ENCODE data around the gene METTL15. TPM values are rescaled to one million over a fixed set of nuclear protein-coding genes. Genes with fewer than 3 reads are reported as not detected.

The METTL15 gene
- total and polyA plus RNA-seq, 2 of the 8 experiments (the other 6 are each of a cell fraction or from before 2014, with no cell fraction given) = 5.4 to 10.5 TPM

DNA sequence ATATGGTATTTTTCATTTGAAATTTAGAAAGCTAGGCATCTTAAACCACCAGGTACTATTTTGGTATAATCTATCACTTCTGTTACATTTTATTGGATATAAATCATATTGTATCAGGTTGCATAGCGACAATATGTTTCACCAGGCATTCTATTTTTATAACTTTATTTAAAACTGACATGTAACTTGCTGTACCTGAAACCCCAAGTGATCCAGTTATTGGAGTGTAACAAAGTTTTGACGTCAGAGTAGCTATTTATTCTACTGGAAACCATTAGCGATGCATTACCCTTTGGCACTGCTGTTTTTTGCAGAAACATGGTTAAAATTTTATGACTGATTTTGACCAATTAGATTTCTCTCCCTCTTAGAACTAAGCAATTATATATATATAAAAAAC, 160.7 kb downstream of the METTL15 start:
- Histone ChIP-seq H3K79me1 (ENCODE audit: low read depth, low read length) (no peaks in the 10 kb centered on the region), H3K79me2 (ENCODE audit: control insufficient read depth in 1 of 2, insufficient read depth in 2 of 2, low read length in 2 of 2) (no peaks in the 10 kb centered on the region), H2AK5ac (ENCODE audit: low read depth, low read length) (no peak overlapping the region), H4K8ac (ENCODE audit: extremely low read depth, insufficient read depth, low read length) (no peak overlapping the region), H3K27me3 (replicated peaks in 1 of 4; ENCODE audit: control insufficient read depth in 3 of 4, extremely low read depth in 1 of 4, insufficient read depth in 3 of 4, low read length in 3 of 4) (no peaks in the 10 kb centered on the region), H4K5ac (ENCODE audit: insufficient read length, low read depth, low read length) (no peak overlapping the region), H3K4me3 (ENCODE audit: extremely low read depth in 1 of 4, insufficient read depth in 2 of 4, low read depth in 3 of 4, low read length in 4 of 4) (no peak overlapping the region), H2BK15ac (ENCODE audit: low read length) (no peak overlapping the region), H3K27ac (ENCODE audit: low read depth, low read length) (no peak overlapping the region), H2BK120ac (replicated peaks; ENCODE audit: low read depth, low read length) (no peak overlapping the region), H4K91ac (replicated peaks; ENCODE audit: insufficient read length, low read length) (no peak overlapping the region), H3K36me3 (ENCODE audit: control insufficient read depth in 2 of 4, insufficient read depth in 4 of 4, low read length in 3 of 4) (no peaks in the 10 kb centered on the region), H3K9me3 (ENCODE audit: insufficient read depth in 2 of 2, low read depth in 1 of 2, low read length in 1 of 2) (no peaks in the 10 kb centered on the region), H2BK20ac (ENCODE audit: low read length) (no peak overlapping the region), H3K9ac (replicated peaks in 1 of 4; ENCODE audit: extremely low read depth in 1 of 4, low read depth in 3 of 4, low read length in 3 of 4) (no peak overlapping the region), H2AFZ (ENCODE audit: low read length) (no peak overlapping the region), H4K20me1 (replicated peaks in 1 of 2; ENCODE audit: control insufficient read depth in 1 of 2, insufficient read depth in 2 of 2, low read length in 2 of 2) (no peaks in the 10 kb centered on the region), H3K23ac (ENCODE audit: insufficient read length) (no peak overlapping the region), H3K23me2 (ENCODE audit: low read depth, low read length) (no peaks in the 10 kb centered on the region), H2BK12ac (ENCODE audit: low read depth, low read length) (no peak overlapping the region), H3K18ac (ENCODE audit: extremely low read depth, low read length) (no peak overlapping the region), H3K14ac (ENCODE audit: insufficient read length) (no peak overlapping the region), H3K4ac (replicated peaks; ENCODE audit: insufficient read length, low read depth, low read length) (no peak overlapping the region), H2BK5ac (ENCODE audit: low read depth, low read length) (no peak overlapping the region), H3K4me2 (ENCODE audit: insufficient read depth in 1 of 2, low read depth in 2 of 2, low read length in 2 of 2) (no peak overlapping the region), H3K56ac (replicated peaks; ENCODE audit: insufficient read length, low read depth, low read length) (no peak overlapping the region), H3K4me1 (replicated peaks in 1 of 4; ENCODE audit: control insufficient read depth in 3 of 4, insufficient read depth in 4 of 4, low read length in 3 of 4) (no peaks in the 10 kb centered on the region)
- FAIRE-seq (no peak), DNase-seq (ENCODE audit: low read depth in 1 of 2, low spot score in 2 of 2) (no peak)
- TF ChIP-seq EGR1 (IDR thresholded peaks at IDR 0.05; ENCODE audit: borderline replicate concordance, low read depth, low read length) = no peak
- no peak for TF ChIP-seq HDAC2 (IDR thresholded peaks at IDR 0.05; ENCODE audit: borderline replicate concordance in 1 of 2, low read depth in 2 of 2, low read length in 2 of 2)
- ChIA-PET CTCF (ENCODE audit: partially characterized antibody) (interaction anchor here (0.6 kb wide), 3 partner anchors 186 to 429 kb away, joined by 3 to 4 read pairs (median 3); no protein-coding TSS in a partner anchor), POLR2A (ENCODE audit: partially characterized antibody) (no interaction called here)
- WGBS, 2 experiments (ENCODE audit: extremely low coverage in 1 of 2, insufficient coverage in 1 of 2, insufficient read length in 1 of 2, insufficient replicate concordance in 2 of 2, low coverage in 1 of 2, low lambda C conversion rate in 2 of 2, missing lambda C conversion rate in 1 of 2) = 94% methylated on average over 3 of the region's 3 CpGs; no CpG with 5 or more reads in 1 of the 2 experiments
